ENCODE results near the gene TTLL10.

TTLL10 gene

DNA sequence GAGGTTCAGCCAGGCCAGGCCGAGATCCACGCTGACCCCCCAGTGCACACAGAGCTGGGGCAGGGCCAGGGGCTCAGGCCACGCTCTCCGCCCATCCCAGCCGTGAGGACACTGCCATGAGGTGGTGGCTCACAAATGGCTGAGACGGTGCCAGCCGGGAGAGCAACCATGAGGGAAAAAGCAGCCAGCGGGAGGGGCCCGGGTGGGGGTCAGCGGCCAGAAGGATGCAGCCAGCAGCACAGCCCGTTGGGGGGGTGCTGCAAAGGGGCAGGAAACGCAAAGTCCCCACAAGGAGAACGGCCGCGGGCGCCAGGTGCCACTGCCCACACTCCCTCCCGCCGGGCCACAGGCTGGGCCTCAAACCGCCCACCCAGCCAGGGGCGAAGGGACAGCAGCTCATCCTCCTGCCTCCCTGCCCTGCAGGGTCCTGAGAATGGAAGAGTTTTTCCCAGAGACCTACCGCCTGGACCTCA is 8.3 kb downstream of the TTLL10 start:
- TF ChIP-seq, protein P1, sequence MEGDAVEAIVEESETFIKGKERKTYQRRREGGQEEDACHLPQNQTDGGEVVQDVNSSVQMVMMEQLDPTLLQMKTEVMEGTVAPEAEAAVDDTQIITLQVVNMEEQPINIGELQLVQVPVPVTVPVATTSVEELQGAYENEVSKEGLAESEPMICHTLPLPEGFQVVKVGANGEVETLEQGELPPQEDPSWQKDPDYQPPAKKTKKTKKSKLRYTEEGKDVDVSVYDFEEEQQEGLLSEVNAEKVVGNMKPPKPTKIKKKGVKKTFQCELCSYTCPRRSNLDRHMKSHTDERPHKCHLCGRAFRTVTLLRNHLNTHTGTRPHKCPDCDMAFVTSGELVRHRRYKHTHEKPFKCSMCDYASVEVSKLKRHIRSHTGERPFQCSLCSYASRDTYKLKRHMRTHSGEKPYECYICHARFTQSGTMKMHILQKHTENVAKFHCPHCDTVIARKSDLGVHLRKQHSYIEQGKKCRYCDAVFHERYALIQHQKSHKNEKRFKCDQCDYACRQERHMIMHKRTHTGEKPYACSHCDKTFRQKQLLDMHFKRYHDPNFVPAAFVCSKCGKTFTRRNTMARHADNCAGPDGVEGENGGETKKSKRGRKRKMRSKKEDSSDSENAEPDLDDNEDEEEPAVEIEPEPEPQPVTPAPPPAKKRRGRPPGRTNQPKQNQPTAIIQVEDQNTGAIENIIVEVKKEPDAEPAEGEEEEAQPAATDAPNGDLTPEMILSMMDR (IDR thresholded peaks at IDR 0.05), result no peak

DNA sequence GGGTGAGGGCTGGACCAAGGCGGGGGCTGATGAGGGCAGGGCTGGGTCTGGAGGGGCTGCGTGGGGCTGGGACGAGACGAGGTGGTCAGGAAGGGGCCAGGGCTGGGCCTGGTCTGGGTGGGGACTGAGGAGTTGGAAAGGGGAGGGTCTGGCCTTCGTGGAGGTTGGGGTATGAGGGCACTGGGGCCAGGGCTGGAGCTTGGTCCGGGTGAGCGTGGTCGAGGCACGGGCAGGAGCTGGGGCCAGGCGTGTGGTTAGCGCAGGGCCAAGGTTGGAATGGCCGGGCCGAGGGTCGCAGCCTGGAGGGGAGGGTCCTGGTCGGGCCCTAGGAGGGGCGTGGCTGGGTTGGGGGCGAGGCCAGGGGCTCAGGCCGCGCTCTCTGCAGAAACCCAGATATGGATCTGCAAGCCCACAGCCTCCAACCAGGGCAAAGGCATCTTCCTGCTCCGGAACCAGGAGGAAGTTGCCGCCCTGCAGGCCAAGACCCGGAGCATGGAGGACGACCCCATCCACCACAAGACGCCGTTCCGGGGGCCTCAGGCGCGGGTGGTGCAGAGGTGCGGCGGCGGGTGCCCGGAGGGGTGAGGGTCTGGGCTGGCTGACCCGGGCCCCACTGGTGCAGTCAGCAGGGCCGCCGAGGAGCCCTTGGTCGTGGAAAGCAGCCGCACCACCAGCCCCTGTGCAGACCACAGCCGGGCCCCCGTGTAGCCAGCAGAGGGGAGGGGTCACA is 9.0 kb downstream of the TTLL10 start:
- TF ChIP-seq, protein P1 (IDR thresholded peaks at IDR 0.05), result no peak

DNA sequence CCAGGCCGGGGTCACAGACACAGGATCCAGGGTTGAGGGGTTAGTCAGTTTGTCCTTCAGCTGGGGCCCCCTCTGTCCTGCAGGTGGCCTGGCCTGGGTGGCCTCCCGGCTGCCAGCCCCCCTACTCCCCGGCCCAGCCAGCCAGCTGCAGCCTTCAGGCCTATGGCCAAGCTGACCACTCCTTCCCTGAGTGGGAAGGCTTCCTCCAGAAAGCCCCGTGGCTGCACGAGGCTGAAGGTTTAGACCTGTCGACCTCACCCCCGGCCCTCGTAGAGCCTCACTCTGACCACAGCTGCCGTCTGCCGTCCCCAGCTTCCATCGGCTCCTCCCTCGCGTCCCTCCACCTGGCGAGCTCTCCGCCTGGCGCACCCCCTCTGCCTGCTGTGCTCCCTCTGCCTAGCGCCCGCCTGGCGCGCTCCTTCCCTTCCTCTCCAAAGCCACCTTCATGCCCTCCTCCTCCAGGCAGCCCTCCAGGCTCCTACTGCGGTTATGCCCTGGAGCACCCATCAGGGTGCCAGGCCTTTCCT is 9.6 kb downstream of the TTLL10 start:
- TF ChIP-seq, protein P1 (IDR thresholded peaks at IDR 0.05), result no peak

DNA sequence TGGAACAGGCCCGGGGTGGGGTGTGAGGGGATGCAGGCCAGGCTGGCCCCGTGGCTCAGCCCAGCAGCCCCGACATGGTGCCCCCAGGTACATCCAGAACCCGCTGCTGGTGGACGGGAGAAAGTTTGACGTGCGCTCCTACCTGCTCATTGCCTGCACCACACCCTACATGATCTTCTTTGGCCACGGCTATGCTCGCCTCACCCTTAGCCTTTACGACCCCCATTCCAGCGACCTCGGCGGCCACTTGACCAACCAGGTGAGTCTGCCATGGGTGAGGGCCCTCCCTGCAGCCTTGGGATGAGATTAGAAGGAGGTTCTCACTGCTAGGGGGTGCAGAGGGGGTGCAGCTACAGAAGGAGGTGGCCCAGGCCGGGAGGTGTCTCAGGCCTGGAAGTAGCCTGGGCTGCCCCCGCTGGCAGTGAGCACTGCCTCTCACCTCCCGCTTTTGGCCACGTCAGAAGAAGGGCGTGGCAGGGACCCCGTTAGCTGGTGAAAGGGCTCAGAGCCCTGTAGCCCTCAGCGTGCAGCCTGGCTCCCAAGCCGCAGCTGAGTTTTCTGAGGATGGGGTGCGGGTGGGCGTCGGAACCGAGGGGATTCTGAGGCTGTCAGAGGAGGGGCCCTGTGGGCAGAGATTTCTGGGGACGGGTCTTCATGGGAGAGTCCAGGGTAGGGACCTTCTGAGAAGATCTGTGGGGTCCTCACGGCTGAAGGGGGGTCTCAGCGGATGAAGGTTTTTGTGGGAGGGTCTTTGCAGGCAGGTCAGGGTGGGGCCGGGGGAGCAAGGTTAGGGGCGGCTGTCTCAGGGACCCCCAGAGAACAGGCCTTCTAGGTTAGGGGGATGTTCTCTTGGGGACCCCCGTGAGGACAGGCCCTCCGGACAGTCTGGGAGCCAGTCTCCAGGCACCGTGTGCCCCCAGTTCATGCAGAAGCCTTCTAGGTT is 10.4 kb downstream of the TTLL10 start:
- TF ChIP-seq, protein P1 (IDR thresholded peaks at IDR 0.05), result no peak

DNA sequence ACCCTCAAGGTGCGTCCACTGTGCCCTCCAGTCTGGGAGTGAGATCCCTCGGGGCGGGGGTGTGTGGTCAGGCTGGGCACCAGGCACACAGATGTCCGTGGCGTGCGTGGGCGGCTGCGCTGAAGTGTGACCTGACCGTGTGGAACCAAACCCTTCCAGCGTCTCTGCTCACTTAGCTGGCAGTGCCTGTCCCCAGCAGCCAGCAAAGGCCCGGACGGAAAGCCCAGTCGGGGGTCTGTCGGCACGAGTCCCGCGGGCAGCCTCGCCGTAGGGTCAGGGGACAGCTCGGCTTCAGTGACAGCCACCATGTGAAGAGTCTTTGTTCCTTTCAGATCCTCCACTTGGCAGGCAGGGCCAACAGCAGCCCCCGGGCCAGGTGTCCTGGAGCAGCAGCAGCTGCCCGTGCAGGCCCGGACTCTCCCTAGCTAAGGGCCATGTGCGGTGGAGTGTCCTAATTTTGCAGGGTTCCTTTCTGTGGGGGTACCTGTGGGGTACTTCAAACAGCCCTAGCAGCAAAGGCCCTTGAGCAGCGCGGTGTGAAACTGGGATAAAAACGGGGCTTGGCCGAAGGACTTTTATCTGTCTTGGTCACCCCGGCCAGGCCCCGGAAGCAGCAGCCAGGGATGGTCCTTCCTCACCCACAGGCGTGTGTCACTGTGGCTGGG is 11.6 kb downstream of the TTLL10 start:
- TF ChIP-seq, protein P1 (IDR thresholded peaks at IDR 0.05), result no peak

DNA sequence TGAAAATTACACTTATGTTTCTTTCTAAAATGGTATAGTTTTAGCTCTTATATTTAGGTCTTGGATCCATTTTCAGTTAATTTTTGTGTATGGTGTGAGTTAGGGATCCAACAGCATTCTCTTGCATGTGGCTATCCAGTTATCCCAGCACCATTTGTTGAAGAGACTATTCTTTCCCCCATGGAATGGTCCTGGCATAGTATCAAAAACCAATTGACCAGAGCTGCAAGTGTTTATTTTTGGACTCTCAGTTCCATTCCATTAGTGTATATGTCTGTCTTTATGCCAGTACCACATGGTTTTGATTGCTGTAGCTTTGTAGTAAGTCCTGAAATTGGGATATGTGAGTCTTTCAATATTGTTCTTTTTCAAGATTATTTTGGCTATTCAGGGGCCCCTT is 14.3 kb downstream of the TTLL10 start:
- TF ChIP-seq, protein P1 (IDR thresholded peaks at IDR 0.05), result no peak

DNA sequence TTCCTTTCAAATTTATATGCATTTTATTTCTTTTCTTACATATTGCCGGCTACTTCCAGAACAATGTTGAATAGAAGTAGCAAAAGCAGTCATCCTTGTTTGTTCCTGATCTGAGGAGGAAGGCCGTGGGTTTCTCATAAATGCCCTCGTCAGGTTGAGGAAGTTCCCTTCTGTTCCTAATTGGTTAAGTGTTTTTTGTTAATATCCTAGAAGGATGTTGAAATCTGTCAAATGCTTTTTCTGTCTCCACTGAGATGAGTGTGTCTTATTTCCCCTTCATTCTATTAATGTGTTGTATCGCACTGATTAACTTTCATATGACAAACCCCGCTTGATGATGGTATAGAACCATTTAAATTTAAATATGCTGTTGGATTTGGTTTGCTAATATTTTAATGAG is 15.4 kb downstream of the TTLL10 start:
- TF ChIP-seq, protein P1 (IDR thresholded peaks at IDR 0.05), result no peak

Data from LNCAP (cell line).